Stimulated activated CD8-positive, alpha-beta memory T cell treated with anti-CD3 and anti-CD28 coated beads, Interleukin-12 subunit alpha, Interleukin-12 subunit beta, amount 100 ng/mL, for 4 hours (primary cell): Measurements from ENCODE around the gene PRUNE1.

ENCODE experiments used
- DNase-seq: peaks from one replicate; pipeline ENCODE4 v3.0.0-alpha.2; 2020; ENCODE audit warnings: low read depth

The PRUNE1 gene

GRCh38 chr1:151005729-151006319 is 2.4 kb upstream of the PRUNE1 start:
- DNase-seq: no peak

- no peak for DNase-seq
Measured at GRCh38 chr1:151006327-151007052, 1.8 kb upstream of the PRUNE1 start, which contains the start of gene MINDY1. MINDY1 (minus strand) TSS chr1:151006902; CDS start chr1:151002617, 4,285 bp downstream.

GRCh38 chr1:151007853-151008243 is 401 bp upstream of the PRUNE1 start:
- no peak for DNase-seq

- no peak for DNase-seq
Measured at GRCh38 chr1:151009206-151009587, 948 bp downstream of the PRUNE1 start.

GRCh38 chr1:151009674-151010345 is 1.6 kb downstream of the PRUNE1 start:
- DNase-seq: no peak

- DNase-seq: no peak
Measured at GRCh38 chr1:151010346-151010726, 2.1 kb downstream of the PRUNE1 start.

- no peak for DNase-seq
Measured at GRCh38 chr1:151011154-151011850, 3.1 kb downstream of the PRUNE1 start.

- no peak for DNase-seq
Measured at GRCh38 chr1:151012684-151013471, 4.6 kb downstream of the PRUNE1 start.

- no peak for DNase-seq
Measured at GRCh38 chr1:151013518-151013917, 5.3 kb downstream of the PRUNE1 start.

GRCh38 chr1:151024540-151025146 is 16.4 kb downstream of the PRUNE1 start:
- DNase-seq: peak; percentile 64

GRCh38 chr1:151026460-151026859 is 18.2 kb downstream of the PRUNE1 start:
- no peak for DNase-seq

GRCh38 chr1:151032164-151032563 is 23.9 kb downstream of the PRUNE1 start:
- no peak for DNase-seq

- DNase-seq: no peak
Measured at GRCh38 chr1:151035167-151035566, 26.9 kb downstream of the PRUNE1 start.

- DNase-seq: no peak
Measured at GRCh38 chr1:151036356-151036755, 28.1 kb downstream of the PRUNE1 start, which contains the start of gene BNIPL. BNIPL (plus strand) TSS chr1:151036586; CDS start chr1:151036726, 140 bp downstream.

- DNase-seq: no peak
Measured at GRCh38 chr1:151037032-151037431, 28.8 kb downstream of the PRUNE1 start.

- no peak for DNase-seq
Measured at GRCh38 chr1:151039521-151039920, 31.3 kb downstream of the PRUNE1 start.

GRCh38 chr1:151043163-151043562 is 34.9 kb downstream of the PRUNE1 start:
- DNase-seq: no peak

- no peak for DNase-seq
Measured at GRCh38 chr1:151047591-151047924, 39.3 kb downstream of the PRUNE1 start, which contains the start of gene C1orf56. C1orf56 (plus strand) TSS chr1:151047751; CDS start chr1:151047848, 97 bp downstream.

- DNase-seq: no peak
Measured at GRCh38 chr1:151047925-151048644, 39.8 kb downstream of the PRUNE1 start.

- no peak for DNase-seq
Measured at GRCh38 chr1:151048645-151049032, 40.4 kb downstream of the PRUNE1 start.

GRCh38 chr1:151049458-151049857 is 41.2 kb downstream of the PRUNE1 start:
- no peak for DNase-seq
